ENCODE measurements around the gene TMC3.

The TMC3 gene

DNA sequence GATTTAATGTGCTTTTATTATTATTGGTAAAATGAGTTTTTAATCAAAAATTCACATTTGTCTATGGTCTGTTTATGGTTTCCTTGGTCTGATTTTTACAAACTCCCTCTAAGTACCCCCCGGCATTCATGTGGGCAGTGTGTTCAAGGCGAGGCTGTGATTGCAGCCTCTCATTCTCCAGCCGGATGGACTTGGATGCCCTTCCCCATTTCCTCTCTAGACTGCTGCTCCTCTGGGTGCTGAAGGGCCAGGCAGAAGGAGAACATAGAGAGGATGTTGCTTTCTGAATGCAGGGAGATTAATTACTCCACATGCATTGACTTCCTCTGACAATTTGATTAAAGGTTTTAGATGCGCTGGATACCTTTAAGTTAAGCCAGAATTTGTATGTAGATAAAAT, 3.9 kb upstream of the TMC3 start:
- no peak overlapping the region for H3K4me3 ChIP-seq (replicated peaks; ENCODE audit: low read depth, low read length)
- DNase-seq (ENCODE audit: low read depth): no peak
- TF ChIP-seq CTCF (IDR thresholded peaks at IDR 0.05; ENCODE audit: low read length, missing control alignments): no peak

DNA sequence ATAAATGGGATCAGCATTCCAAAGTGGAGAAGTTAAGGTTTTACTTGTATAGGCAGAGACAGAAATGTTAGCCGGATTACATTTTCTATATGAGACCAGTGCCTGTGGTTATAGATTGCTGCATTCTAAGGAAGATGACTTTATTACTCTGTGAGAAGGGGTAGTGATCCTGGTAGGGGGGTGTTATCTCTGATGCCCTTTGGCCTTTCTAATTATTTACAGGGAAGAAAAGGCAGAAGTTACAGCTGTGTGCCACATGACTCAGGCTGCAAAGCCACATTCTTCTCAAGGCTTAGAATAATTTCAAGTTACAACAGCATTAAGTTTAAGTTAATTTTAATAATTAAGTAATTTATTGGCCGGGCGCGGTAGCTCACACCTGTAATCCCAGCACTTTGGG, 2.2 kb upstream of the TMC3 start:
- TF ChIP-seq CTCF (IDR thresholded peaks at IDR 0.05; ENCODE audit: low read length, missing control alignments): no peak
- H3K4me3 ChIP-seq (replicated peaks; ENCODE audit: low read depth, low read length): no peak overlapping the region
- no peak for DNase-seq (ENCODE audit: low read depth)

GRCh38 chr15:81375461-81375860, 1.4 kb upstream of the TMC3 start:
- no peak for DNase-seq (ENCODE audit: low read depth)
- H3K4me3 ChIP-seq (replicated peaks; ENCODE audit: low read depth, low read length): no peak overlapping the region
- no peak for TF ChIP-seq CTCF (IDR thresholded peaks at IDR 0.05; ENCODE audit: low read length, missing control alignments)

DNA sequence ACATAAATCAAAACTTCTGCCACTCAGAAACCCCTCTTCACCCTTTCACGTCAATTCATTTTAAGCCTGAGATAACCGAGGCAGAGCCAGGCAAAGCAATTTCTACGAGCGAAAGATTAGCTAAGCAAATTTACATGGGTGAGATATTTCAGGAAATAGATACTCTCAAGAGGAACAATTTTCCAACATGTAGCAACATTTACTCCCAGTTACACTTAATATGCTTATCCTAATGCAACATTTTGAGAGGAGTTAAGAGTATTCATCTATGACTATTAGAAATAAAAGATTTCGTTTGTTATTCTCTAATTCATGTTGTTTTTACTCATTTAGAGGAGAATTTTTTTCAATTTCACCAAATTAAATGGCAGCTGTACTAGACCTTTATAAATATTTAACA, 837 bp downstream of the TMC3 start:
- no peak for DNase-seq (ENCODE audit: low read depth)
- H3K4me3 ChIP-seq (replicated peaks; ENCODE audit: low read depth, low read length): no peak overlapping the region
- TF ChIP-seq CTCF (IDR thresholded peaks at IDR 0.05; ENCODE audit: low read length, missing control alignments): no peak

GRCh38 chr15:81372575-81372974, 1.4 kb downstream of the TMC3 start:
- DNase-seq (ENCODE audit: low read depth): no peak
- TF ChIP-seq CTCF (IDR thresholded peaks at IDR 0.05; ENCODE audit: low read length, missing control alignments): no peak
- H3K4me3 ChIP-seq (replicated peaks; ENCODE audit: low read depth, low read length): no peak overlapping the region

DNA sequence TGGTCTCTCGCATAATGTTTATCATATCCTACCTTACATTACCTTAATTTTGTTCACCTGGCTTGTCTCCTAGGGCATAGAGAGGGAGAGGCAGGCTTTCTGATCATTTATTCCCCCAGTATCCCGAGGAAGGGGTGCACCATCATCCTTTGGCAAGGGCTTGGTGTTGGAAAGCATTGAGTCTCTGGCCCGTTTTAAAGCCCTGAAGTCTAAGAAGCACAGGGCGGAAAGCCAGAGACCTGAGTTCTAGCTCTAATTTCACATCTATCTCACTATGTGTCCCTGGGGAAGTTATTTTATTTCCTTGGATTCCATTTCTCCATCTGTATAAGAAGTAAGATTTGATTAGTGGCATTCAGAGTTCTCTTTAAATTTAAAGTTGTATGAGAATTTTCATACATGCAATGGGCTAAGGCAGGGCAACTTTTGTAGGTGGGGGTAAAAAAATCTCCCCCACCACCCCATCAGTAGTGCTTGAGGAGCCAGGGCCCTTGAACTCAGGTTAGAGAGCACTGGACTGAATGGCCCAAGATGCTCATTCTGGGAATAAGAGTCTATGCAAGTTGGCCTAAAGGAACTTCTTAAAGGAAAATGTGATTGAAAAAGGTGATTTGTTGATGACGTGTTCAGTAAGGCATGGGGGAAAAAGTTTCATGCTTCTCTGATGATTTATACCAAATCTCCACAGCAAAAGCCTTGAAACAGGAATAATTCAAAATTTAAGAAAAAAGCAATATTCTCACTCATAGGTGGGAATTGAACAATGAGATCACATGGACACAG, 10.1 kb downstream of the TMC3 start:
- no peak overlapping the region for H3K4me3 ChIP-seq (replicated peaks; ENCODE audit: low read depth, low read length)
- DNase-seq (ENCODE audit: low read depth): no peak
- no peak for TF ChIP-seq CTCF (IDR thresholded peaks at IDR 0.05; ENCODE audit: low read length, missing control alignments)

DNA sequence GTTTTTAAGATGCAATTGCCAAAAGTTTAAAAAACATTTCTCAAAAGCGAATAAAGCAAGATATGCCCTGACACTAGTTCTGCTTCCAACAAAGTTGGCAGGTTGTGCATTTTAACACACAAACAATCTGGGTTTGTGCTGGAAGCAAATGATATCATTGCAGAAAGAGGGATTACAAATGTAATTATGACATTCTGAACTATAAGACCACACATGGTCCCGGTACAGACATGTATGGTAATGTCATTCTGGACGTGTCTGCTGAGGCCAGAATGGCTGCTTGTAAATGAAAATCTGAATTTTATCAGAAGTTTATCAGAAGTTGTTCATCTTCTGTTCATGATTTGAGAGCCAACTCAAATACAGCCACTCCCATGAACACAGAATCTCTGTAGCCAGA, 10.7 kb downstream of the TMC3 start:
- H3K4me3 ChIP-seq (replicated peaks; ENCODE audit: low read depth, low read length): no peak overlapping the region
- TF ChIP-seq CTCF (IDR thresholded peaks at IDR 0.05; ENCODE audit: low read length, missing control alignments): no peak
- no peak for DNase-seq (ENCODE audit: low read depth)
